Esophagus muscularis mucosa (tissue), 4 donors: ENCODE data around the gene KYNU. TPM values are rescaled to one million over a fixed set of nuclear protein-coding genes. Genes with fewer than 3 reads are reported as not detected.
A peak's percentile ranks its signal among the peaks of the same experiment; 100 is the strongest.

ENCODE experiments used
- DNase-seq: peaks from one replicate; pipeline ENCODE4 v3.0.0-alpha.2; 2017; ENCODE audit errors: extremely low spot score
- H3K27ac ChIP-seq, 4 donors: fragments of 200-600 bp; sonication (generic); replicated peaks in 1 of 4; 1 replicate in 3 of 4; 2 replicates in 1 of 4; pipeline ENCODE4 v1.5.1; 2016 to 2019; ENCODE audit warnings: mild to moderate bottlenecking in 1 of 4
- H3K27me3 ChIP-seq, 4 donors: fragments of 200-600 bp; sonication (generic); one replicate each; pipeline versions ENCODE4 v1.5.1 to v1.6.0; 2016 to 2019
- H3K36me3 ChIP-seq, 4 donors: fragments of 200-600 bp; sonication (generic); one replicate each; pipeline ENCODE4 v1.5.1; 2016 to 2019
- H3K4me1 ChIP-seq, 4 donors: fragments of 200-600 bp; sonication (generic); one replicate each; pipeline ENCODE4 v1.5.1; 2016 to 2019
- H3K4me3 ChIP-seq, 4 donors: fragments of 200-600 bp; sonication (generic); 1 replicate in 2 of 4; 2 replicates in 2 of 4; pipeline ENCODE4 v1.5.1; 2016 to 2019; ENCODE audit warnings: mild to moderate bottlenecking in 4 of 4, moderate library complexity in 1 of 4
- H3K9me3 ChIP-seq, 4 donors: fragments of 200-600 bp; sonication (generic); 1 replicate in 3 of 4; 2 replicates in 1 of 4; pipeline ENCODE4 v1.5.1; 2016 to 2019
- CTCF ChIP-seq, 3 experiments: fragments of 200-600 bp in 2 of 3; fragments of 450-650 bp in 1 of 3; sonication (generic) in 2 of 3; IDR thresholded peaks; one replicate each; pipeline ENCODE4 v1.5.1; 2017 to 2019; ENCODE audit warnings: antibody characterized with exemption in 3 of 3, mild to moderate bottlenecking in 2 of 3, moderate library complexity in 1 of 3
- EP300 ChIP-seq: sonication (generic); formaldehyde crosslinking; IDR thresholded peaks from one replicate; pipeline ENCODE4 v1.6.1; 2017; ENCODE audit warnings: antibody characterized with exemption
- POLR2A ChIP-seq: fragments of 450-650 bp; IDR thresholded peaks from one replicate; pipeline ENCODE4 v1.6.1; 2017; ENCODE audit warnings: antibody characterized with exemption, moderate library complexity, mild to moderate bottlenecking, low read depth
- POLR2AphosphoS5 ChIP-seq, 2 donors: sonication (generic); formaldehyde crosslinking; IDR thresholded peaks; one replicate each; pipeline ENCODE4 v1.6.1; 2017; ENCODE audit warnings: antibody characterized with exemption in 2 of 2
- WGBS: methylation state at CpG from one replicate; pipeline ENCODE4 v1.1.5; 2018; 5-methylcytosine and 5-hydroxymethylcytosine counted together
- intact Hi-C: fragments of 100-400 bp; cut with DNase I; formaldehyde crosslinking; loops from one replicate; pipeline ENCODE4 v1.15.1; 2023
- total RNA-seq, 4 donors: library from RNA; depleted of rRNA; stranded (reverse); fragments of >200 nt; gene quantifications; one replicate each; pipeline versions ENCODE4 v1.1.0 to v1.2.1, GENCODE V29; 2016

Gene KYNU
- total RNA-seq, 4 donors from 2014 or later = 1.2 to 9.4 (median 3.9) TPM

- no peaks in the 10 kb centered on the region for H3K4me1 ChIP-seq
- H3K27me3 ChIP-seq = no peaks in the 10 kb centered on the region
- no peak overlapping the region for H3K27ac ChIP-seq
- TF ChIP-seq CTCF (IDR thresholded peaks at IDR 0.05) = no peak
- TF ChIP-seq EP300 = no peak
- no peak for TF ChIP-seq POLR2A
- no peak for TF ChIP-seq POLR2AphosphoS5 (IDR thresholded peaks at IDR 0.05)
- no peaks in the 10 kb centered on the region for H3K36me3 ChIP-seq
- intact Hi-C loops = no loop called here
- no peaks in the 10 kb centered on the region for H3K9me3 ChIP-seq
- no peak overlapping the region for H3K4me3 ChIP-seq
- DNase-seq = peak; percentile 55
- WGBS = 94% methylated on average over 10 of the region's 10 CpGs
Observed at GRCh38 chr2:142935563-142936089, 58.2 kb downstream of the KYNU start.

DNA sequence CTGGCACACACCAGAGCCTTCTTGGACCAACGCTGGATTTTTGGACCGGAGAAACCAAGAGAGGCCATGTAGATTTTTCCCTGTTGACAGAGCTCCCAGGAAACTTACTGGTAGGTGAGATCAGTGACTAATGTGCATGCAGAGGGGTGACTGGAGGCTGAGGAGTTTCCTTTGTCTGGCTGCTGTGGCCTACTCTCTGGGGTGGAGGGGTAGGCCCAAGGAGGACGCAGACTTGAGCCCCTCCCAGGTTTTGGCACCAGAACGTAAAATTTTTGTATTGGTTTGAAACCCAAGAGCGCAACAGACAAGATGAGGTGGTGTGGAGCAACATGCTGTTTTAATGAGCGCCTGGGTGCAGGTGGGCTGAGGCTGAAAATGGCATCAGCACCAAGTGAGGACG lies 59.2 kb downstream of the KYNU start:
- TF ChIP-seq EP300 = no peak
- TF ChIP-seq POLR2AphosphoS5 (IDR thresholded peaks at IDR 0.05) = no peak
- TF ChIP-seq CTCF (IDR thresholded peaks at IDR 0.05) = no peak
- no peak for TF ChIP-seq POLR2A
- 89% methylated on average over 7 of the region's 7 CpGs for WGBS
- intact Hi-C loops = no loop called here
- Histone ChIP-seq H3K27me3 (no peaks in the 10 kb centered on the region), H3K4me1 (no peaks in the 10 kb centered on the region), H3K36me3 (no peaks in the 10 kb centered on the region), H3K4me3 (no peak overlapping the region), H3K9me3 (no peaks in the 10 kb centered on the region), H3K27ac (no peak overlapping the region)
- peak; percentile 60 for DNase-seq

DNA sequence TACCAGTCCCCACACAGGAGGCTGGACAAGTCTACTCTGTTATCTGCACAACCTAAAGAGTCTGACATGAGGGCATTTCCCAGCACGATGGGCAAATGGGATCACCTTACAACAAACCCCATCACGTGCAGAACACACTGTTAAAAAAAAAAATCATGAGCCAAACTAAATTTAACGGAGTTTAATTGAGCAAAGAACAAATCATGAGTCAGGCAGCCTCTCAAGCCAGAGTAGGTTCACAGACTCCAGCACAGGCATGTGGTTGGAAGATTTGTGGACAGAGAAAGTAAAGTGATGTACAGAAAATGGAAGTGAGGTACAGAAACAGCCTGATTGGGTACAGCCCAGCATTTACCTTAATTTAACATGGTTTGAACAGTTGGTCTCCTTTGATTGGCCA lies 59.9 kb downstream of the KYNU start:
- TF ChIP-seq POLR2AphosphoS5 (IDR thresholded peaks at IDR 0.05) (no peak), POLR2A (no peak), CTCF (IDR thresholded peaks at IDR 0.05) (no peak), EP300 (no peak)
- 79% methylated on average over 3 of the region's 3 CpGs for WGBS
- DNase-seq = no peak
- no peak overlapping the region for H3K27ac ChIP-seq
- H3K9me3 ChIP-seq = no peaks in the 10 kb centered on the region
- H3K4me3 ChIP-seq = no peak overlapping the region
- H3K36me3 ChIP-seq = no peaks in the 10 kb centered on the region
- no peaks in the 10 kb centered on the region for H3K4me1 ChIP-seq
- H3K27me3 ChIP-seq = no peaks in the 10 kb centered on the region
- intact Hi-C loops = no loop called here

GRCh38 chr2:142938240-142938639 lies 60.8 kb downstream of the KYNU start:
- no peak for TF ChIP-seq CTCF (IDR thresholded peaks at IDR 0.05)
- TF ChIP-seq POLR2A = no peak
- TF ChIP-seq POLR2AphosphoS5 (IDR thresholded peaks at IDR 0.05) = no peak
- no peak for TF ChIP-seq EP300
- intact Hi-C loops = no loop called here
- no peak for DNase-seq
- WGBS = 61% methylated on average over 5 of the region's 5 CpGs
- H3K36me3 ChIP-seq = no peaks in the 10 kb centered on the region
- no peaks in the 10 kb centered on the region for H3K9me3 ChIP-seq
- H3K27me3 ChIP-seq = no peaks in the 10 kb centered on the region
- H3K4me3 ChIP-seq = no peak overlapping the region
- no peak overlapping the region for H3K27ac ChIP-seq
- H3K4me1 ChIP-seq = no peaks in the 10 kb centered on the region

- intact Hi-C loops = no loop called here
- Histone ChIP-seq H3K27ac (no peak overlapping the region), H3K9me3 (no peaks in the 10 kb centered on the region), H3K4me3 (no peak overlapping the region), H3K4me1 (no peaks in the 10 kb centered on the region), H3K36me3 (no peaks in the 10 kb centered on the region), H3K27me3 (no peaks in the 10 kb centered on the region)
- 72% methylated on average over 2 of the region's 2 CpGs for WGBS
- DNase-seq = no peak
- no peak for TF ChIP-seq POLR2AphosphoS5 (IDR thresholded peaks at IDR 0.05)
- TF ChIP-seq EP300 = no peak
- no peak for TF ChIP-seq CTCF (IDR thresholded peaks at IDR 0.05)
- no peak for TF ChIP-seq POLR2A
Observed at GRCh38 chr2:142940606-142941223, 63.3 kb downstream of the KYNU start.
